Karpas-422 (cell line): ENCODE measurements around the gene SLC15A5. TPM values are rescaled to one million over a fixed set of nuclear protein-coding genes. Genes with fewer than 3 reads are reported as not detected.

Experiments used
- DNase-seq: peaks from one replicate; pipeline ENCODE4 v3.0.0-alpha.2; 2015
- H2AFZ ChIP-seq: fragments of 200-600 bp; sonication (generic); 2 replicates; pipeline ENCODE4 v1.6.1; 2014; ENCODE audit warnings: antibody characterized with exemption, low read length, mixed read lengths
- H3K27ac ChIP-seq: fragments of 200-600 bp; sonication (generic); 2 replicates; pipeline ENCODE4 v1.5.1; 2014; ENCODE audit warnings: mild to moderate bottlenecking, low read length, moderate library complexity
- H3K27me3 ChIP-seq: fragments of 200-600 bp; sonication (generic); 2 replicates; pipeline ENCODE4 v1.6.1; 2014; ENCODE audit warnings: low read length, mixed read lengths
- H3K36me3 ChIP-seq: fragments of 200-600 bp; sonication (generic); 2 replicates; pipeline ENCODE4 v1.6.1; 2014; ENCODE audit warnings: low read length, mixed read lengths; ENCODE audit not compliant: insufficient read depth
- H3K4me1 ChIP-seq: fragments of 200-600 bp; sonication (generic); 2 replicates; pipeline ENCODE4 v1.6.1; 2014; ENCODE audit warnings: mild to moderate bottlenecking, low read length, mixed read lengths
- H3K4me2 ChIP-seq: fragments of 200-600 bp; sonication (generic); 2 replicates; pipeline ENCODE4 v1.6.1; 2014; ENCODE audit warnings: low read length, low read depth, mild to moderate bottlenecking; ENCODE audit not compliant: poor library complexity, severe bottlenecking
- H3K4me3 ChIP-seq: fragments of 200-600 bp; sonication (generic); 2 replicates; pipeline ENCODE4 v1.5.1; 2014; ENCODE audit warnings: mild to moderate bottlenecking, antibody characterized with exemption, low read length, mixed read lengths
- H3K79me2 ChIP-seq: fragments of 200-600 bp; sonication (generic); 2 replicates; pipeline ENCODE4 v1.6.1; 2014; ENCODE audit warnings: mild to moderate bottlenecking, low read length, mixed read lengths
- H3K9ac ChIP-seq: fragments of 200-600 bp; sonication (generic); 2 replicates; pipeline ENCODE4 v1.6.0; 2014; ENCODE audit warnings: low read length
- H3K9me2 ChIP-seq: fragments of 200-600 bp; sonication (generic), shearing (Covaris generic); replicated peaks from 2 replicates; pipeline ENCODE4 v1.6.0; 2014; ENCODE audit warnings: mild to moderate bottlenecking, low read length, moderate library complexity; ENCODE audit not compliant: insufficient read depth
- H3K9me3 ChIP-seq: fragments of 300-700, 200-600 bp; sonication (generic); 2 replicates; pipeline ENCODE4 v1.6.1; 2014; ENCODE audit warnings: low read length, mixed read lengths
- H4K20me1 ChIP-seq: fragments of 200-600 bp; sonication (generic); 2 replicates; pipeline ENCODE4 v1.6.1; 2014; ENCODE audit warnings: mild to moderate bottlenecking, antibody characterized with exemption, low read length, low read depth; ENCODE audit not compliant: insufficient read depth
- total RNA-seq: library from RNA; depleted of rRNA; stranded (reverse); fragments of >200 nt; shearing (Covaris generic); gene quantifications from 2 replicates; pipeline ENCODE4 v1.2.3, GENCODE V29; 2014; ENCODE audit warnings: low replicate concordance

The SLC15A5 gene
- total RNA-seq, 1 experiment from 2014 or later, result not detected

DNA sequence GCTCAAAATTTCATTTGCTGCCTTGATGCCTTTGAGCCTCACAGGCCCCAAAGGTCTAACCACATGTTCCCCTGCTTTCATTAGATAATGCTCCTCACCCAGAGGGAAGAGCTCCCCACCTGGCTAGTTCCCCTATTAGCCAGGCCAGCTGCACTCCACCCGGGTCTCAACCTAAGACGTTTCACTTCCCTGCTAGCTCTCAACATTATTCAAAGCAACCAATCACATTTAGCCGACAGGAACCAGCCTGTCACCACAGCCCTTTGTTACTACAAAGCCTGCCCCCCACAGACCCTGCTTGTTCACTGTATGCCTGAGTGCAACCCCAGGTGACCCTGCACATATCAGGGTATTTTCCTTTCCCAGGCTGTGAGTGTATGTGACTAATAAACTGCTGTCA, 78.6 kb downstream of the SLC15A5 start:
- DNase-seq, result peak; percentile 94
- H3K27ac ChIP-seq, result peak overlapping the region; percentile 94
- H3K9me2 ChIP-seq, result no peaks in the 10 kb centered on the region

DNA sequence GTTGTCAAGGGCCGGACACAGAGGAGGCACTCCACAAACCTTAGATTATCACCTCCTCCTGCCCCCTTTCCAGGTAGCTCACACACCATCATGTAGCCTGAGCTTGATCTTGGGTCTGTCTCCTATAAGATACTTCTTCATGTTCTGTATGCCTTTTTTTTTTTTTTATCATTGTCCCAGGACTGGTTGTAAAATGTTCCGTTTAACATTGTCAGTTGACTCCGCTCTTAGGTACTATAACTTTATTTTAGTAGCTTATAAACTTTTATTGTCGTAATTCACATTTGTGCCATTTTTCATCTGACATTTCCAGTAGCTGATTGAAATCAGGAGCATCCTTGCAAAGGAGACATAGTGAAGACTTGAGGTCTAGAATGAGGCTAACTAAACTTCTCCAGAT, 79.9 kb downstream of the SLC15A5 start:
- Histone ChIP-seq H3K4me3 (no peak overlapping the region), H3K36me3 (no peaks in the 10 kb centered on the region), H3K9me3 (peaks cover 5% of the 10 kb centered on the region; the same call in 1 of the 2 replicates), H3K79me2 (no peaks in the 10 kb centered on the region), H3K9me2 (no peaks in the 10 kb centered on the region), H3K4me2 (no peak overlapping the region), H3K4me1 (peaks cover 52% of the 10 kb centered on the region), H3K9ac (no peak overlapping the region), H2AFZ (no peak overlapping the region), H3K27me3 (no peaks in the 10 kb centered on the region), H3K27ac (peak overlapping the region; percentile 94), H4K20me1 (no peaks in the 10 kb centered on the region)
- no peak for DNase-seq

More for the DNA sequence above, 78.6 kb downstream of the SLC15A5 start:
- no peaks in the 10 kb centered on the region for H3K36me3 ChIP-seq
- no peaks in the 10 kb centered on the region for H4K20me1 ChIP-seq
- no peaks in the 10 kb centered on the region for H3K27me3 ChIP-seq
- H2AFZ ChIP-seq, result no peak overlapping the region; the same call in 1 of the 2 replicates
- peaks cover 5% of the 10 kb centered on the region; the same call in 1 of the 2 replicates for H3K9me3 ChIP-seq
- peaks cover 50% of the 10 kb centered on the region for H3K4me1 ChIP-seq
- H3K79me2 ChIP-seq, result no peaks in the 10 kb centered on the region
- no peak overlapping the region; the same call in 1 of the 2 replicates for H3K4me3 ChIP-seq
- peak overlapping the region; percentile 52 for H3K4me2 ChIP-seq
- peak overlapping the region; percentile 51 for H3K9ac ChIP-seq

DNA sequence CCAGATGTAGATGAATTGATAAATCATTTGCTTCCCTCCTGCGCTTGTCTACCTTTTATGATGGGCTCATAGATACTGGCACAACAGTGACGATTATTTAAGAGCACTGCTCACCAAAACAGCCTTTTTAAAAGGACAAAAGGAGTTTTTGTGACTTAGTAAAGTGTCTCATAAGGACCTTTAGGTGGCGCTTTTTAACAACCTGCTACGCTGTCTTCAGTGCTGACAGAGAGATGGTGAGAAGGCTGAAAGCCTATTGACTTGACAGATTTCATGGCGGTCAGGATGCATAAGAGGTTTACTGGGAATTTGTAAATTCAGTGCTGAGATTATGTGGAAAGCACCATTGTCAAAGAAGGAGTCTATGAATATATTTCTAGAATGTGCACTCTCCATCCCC, 87.6 kb downstream of the SLC15A5 start:
- no peaks in the 10 kb centered on the region for H3K9me3 ChIP-seq
- H3K27me3 ChIP-seq, result no peaks in the 10 kb centered on the region
- no peak overlapping the region for H3K27ac ChIP-seq
- DNase-seq, result peak; percentile 70
- no peak overlapping the region for H3K4me3 ChIP-seq
- no peak overlapping the region for H3K9ac ChIP-seq
- no peak overlapping the region for H2AFZ ChIP-seq
- no peaks in the 10 kb centered on the region for H3K9me2 ChIP-seq
- H3K36me3 ChIP-seq, result no peaks in the 10 kb centered on the region
- H3K4me2 ChIP-seq, result no peak overlapping the region
- H3K79me2 ChIP-seq, result no peaks in the 10 kb centered on the region
- peaks cover 9% of the 10 kb centered on the region for H3K4me1 ChIP-seq
- no peaks in the 10 kb centered on the region for H4K20me1 ChIP-seq

DNA sequence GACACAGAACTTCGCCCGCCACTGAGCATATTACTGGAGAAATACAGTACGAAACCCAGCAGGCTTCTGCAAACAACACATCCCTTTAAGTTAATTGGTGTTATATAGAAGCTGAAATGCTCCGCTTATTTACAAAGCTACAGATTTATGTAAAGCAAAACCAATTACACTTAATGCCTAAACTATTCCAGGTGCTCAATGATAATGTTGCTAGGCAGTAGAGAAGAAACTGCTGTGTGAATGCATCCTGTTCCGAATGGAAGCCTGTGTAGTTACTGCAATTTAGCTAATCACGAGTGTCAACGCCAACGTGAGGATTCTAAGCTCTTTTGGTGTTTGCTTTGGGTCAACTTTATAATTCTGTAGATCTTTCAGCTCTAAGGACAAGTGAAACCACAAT, 89.8 kb downstream of the SLC15A5 start:
- DNase-seq, result no peak
- Histone ChIP-seq H3K9me3 (no peaks in the 10 kb centered on the region), H3K9me2 (no peaks in the 10 kb centered on the region), H3K27me3 (no peaks in the 10 kb centered on the region), H3K4me2 (no peak overlapping the region), H3K4me3 (no peak overlapping the region), H3K27ac (no peak overlapping the region), H2AFZ (no peak overlapping the region), H3K9ac (no peak overlapping the region), H4K20me1 (no peaks in the 10 kb centered on the region), H3K4me1 (peaks cover 4% of the 10 kb centered on the region), H3K36me3 (no peaks in the 10 kb centered on the region), H3K79me2 (no peaks in the 10 kb centered on the region)

DNA sequence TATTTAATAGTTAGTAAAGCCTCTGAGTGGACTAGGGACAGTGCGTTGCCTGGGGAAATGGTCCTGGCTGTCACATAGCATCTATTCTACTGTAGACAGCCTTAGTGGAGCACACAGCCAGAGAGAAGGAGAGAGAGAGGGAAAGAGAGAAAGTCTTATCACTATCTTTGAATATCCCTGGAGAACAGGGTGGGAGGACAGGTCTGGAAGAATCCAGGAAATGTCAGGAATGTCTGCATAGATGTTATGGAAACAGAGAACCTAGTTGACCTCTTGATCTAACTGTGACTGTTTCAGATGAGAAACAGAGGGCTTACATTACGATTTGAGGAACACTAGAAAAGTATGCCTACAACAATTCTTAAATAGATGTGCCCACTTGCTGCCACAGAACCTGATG, 92.8 kb downstream of the SLC15A5 start:
- H2AFZ ChIP-seq, result no peak overlapping the region

DNA sequence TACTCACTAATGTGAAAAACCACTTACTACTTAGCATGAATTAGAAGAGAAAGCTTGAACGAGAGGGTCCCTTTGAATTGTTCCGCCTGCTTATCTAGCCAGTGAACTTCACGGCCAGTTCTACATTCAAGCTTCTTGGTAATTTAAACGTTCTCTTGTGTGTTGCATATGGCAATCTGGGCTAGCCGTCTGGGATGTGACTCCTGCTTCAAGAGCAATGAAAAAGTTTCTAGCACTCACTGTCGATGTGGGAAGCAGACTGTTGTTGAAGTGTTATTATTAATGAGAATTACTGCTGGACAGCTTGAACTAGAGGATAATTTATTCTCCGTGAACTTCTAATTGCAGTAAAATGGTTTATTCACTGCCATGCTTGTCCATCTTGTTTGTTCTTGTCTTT, 93.9 kb downstream of the SLC15A5 start:
- no peaks in the 10 kb centered on the region for H3K79me2 ChIP-seq
- H3K9me3 ChIP-seq, result no peaks in the 10 kb centered on the region
- H3K27me3 ChIP-seq, result no peaks in the 10 kb centered on the region
- H3K4me1 ChIP-seq, result no peaks in the 10 kb centered on the region
- DNase-seq, result no peak
- H2AFZ ChIP-seq, result no peak overlapping the region
- no peaks in the 10 kb centered on the region for H3K36me3 ChIP-seq
- no peak overlapping the region for H3K27ac ChIP-seq
- no peak overlapping the region for H3K4me2 ChIP-seq
- no peaks in the 10 kb centered on the region for H4K20me1 ChIP-seq
- no peak overlapping the region for H3K4me3 ChIP-seq
- no peak overlapping the region for H3K9ac ChIP-seq
- H3K9me2 ChIP-seq, result no peaks in the 10 kb centered on the region

More for the DNA sequence above, 92.8 kb downstream of the SLC15A5 start:
- Histone ChIP-seq H3K36me3 (no peaks in the 10 kb centered on the region), H3K9me2 (no peaks in the 10 kb centered on the region), H3K27ac (no peak overlapping the region), H3K9ac (no peak overlapping the region), H3K27me3 (no peaks in the 10 kb centered on the region), H3K4me2 (no peak overlapping the region), H3K4me1 (no peaks in the 10 kb centered on the region), H3K79me2 (no peaks in the 10 kb centered on the region), H3K4me3 (no peak overlapping the region), H4K20me1 (no peaks in the 10 kb centered on the region), H3K9me3 (no peaks in the 10 kb centered on the region)
- DNase-seq, result no peak

DNA sequence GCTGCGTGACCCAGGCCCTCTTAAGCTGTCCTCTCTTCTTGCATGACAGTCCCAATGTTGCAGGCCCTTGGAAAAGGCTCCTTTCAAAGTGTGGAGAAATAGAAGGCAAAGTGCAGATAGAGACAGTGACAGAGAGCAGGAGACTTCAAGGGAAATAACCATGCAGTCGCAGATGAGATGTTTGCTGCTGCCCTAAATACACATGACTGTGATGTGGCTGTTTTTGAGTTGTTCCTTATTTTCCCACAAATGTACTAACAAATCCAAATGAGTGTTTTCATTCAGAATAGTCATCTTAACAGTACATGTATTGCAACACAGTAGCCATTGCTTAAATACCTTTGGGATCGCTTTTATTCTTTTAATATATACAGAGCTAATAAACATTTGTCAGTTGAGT, 101.6 kb downstream of the SLC15A5 start:
- Histone ChIP-seq H3K9ac (no peak overlapping the region), H3K9me3 (no peaks in the 10 kb centered on the region), H3K4me1 (no peaks in the 10 kb centered on the region), H3K36me3 (no peaks in the 10 kb centered on the region), H2AFZ (no peak overlapping the region), H3K4me3 (no peak overlapping the region), H3K27me3 (no peaks in the 10 kb centered on the region), H3K79me2 (no peaks in the 10 kb centered on the region), H3K9me2 (no peaks in the 10 kb centered on the region), H3K4me2 (no peak overlapping the region), H4K20me1 (no peaks in the 10 kb centered on the region), H3K27ac (no peak overlapping the region)
- DNase-seq, result no peak

DNA sequence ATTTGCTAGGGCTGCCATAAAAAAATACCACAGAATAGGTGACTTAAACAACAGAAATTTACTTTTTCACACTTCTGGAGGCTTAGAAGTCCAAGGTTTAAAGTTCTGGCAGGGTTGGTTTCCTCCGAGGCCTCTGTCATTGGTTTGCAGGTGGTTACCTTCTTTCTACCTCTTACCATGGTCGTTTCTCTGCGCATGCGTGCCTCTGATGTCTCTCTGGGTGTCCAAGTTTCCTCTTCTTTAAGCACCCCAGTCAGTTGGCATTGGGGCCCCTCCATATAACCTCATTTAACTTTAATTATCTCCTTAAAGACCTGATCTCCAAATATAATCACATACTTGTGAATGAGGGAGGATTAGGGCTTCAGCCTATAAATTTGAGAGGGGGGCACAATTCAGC, 103.2 kb downstream of the SLC15A5 start:
- no peak overlapping the region for H3K9ac ChIP-seq
- no peak overlapping the region for H3K4me2 ChIP-seq
- no peaks in the 10 kb centered on the region for H4K20me1 ChIP-seq
- DNase-seq, result no peak
- H3K27ac ChIP-seq, result no peak overlapping the region
- H3K79me2 ChIP-seq, result no peaks in the 10 kb centered on the region
- H3K4me3 ChIP-seq, result no peak overlapping the region
- no peaks in the 10 kb centered on the region for H3K27me3 ChIP-seq
- H3K9me3 ChIP-seq, result no peaks in the 10 kb centered on the region
- no peaks in the 10 kb centered on the region for H3K36me3 ChIP-seq
- H2AFZ ChIP-seq, result no peak overlapping the region
- no peaks in the 10 kb centered on the region for H3K9me2 ChIP-seq
- no peaks in the 10 kb centered on the region for H3K4me1 ChIP-seq

DNA sequence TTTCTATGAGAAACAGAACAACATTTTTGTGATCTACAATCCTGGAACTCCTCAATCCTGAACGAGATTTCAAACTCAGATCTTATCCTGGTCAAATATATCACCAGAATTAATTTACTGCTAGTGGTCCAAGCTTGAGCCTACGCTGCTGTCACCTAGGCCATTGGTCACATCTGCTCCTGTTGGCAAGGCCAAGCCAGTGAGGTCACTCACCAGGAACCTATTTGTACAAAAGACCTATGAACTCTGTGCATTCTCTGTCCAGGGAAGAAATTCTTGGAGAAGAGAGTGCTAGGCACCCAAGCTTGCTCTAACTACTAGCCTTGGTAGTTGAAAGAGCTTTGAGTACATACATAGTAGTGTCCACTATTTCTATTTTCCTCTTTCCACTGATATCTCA, 106.1 kb downstream of the SLC15A5 start:
- no peaks in the 10 kb centered on the region for H3K9me3 ChIP-seq
- H4K20me1 ChIP-seq, result no peaks in the 10 kb centered on the region
- H3K9ac ChIP-seq, result no peak overlapping the region
- H3K79me2 ChIP-seq, result no peaks in the 10 kb centered on the region
- no peaks in the 10 kb centered on the region for H3K27me3 ChIP-seq
- no peak overlapping the region for H3K4me2 ChIP-seq
- H3K36me3 ChIP-seq, result no peaks in the 10 kb centered on the region
- no peak overlapping the region for H2AFZ ChIP-seq
- no peak for DNase-seq
- no peaks in the 10 kb centered on the region for H3K9me2 ChIP-seq
- H3K4me1 ChIP-seq, result no peaks in the 10 kb centered on the region
- no peak overlapping the region for H3K27ac ChIP-seq
- H3K4me3 ChIP-seq, result no peak overlapping the region
